Neural progenitor cell (in vitro differentiated cells): ENCODE results near the gene CD2AP. TPM values are rescaled to one million over a fixed set of nuclear protein-coding genes. Genes with fewer than 3 reads are reported as not detected.

Source experiments
- DNase-seq: peaks from one replicate; pipeline ENCODE4 v3.0.0-alpha.2; 2016; ENCODE audit warnings: low spot score
- H2AFZ ChIP-seq: fragments of 200-600 bp; sonication (generic); replicated peaks from 2 replicates; pipeline ENCODE4 v1.6.1; 2016; ENCODE audit warnings: antibody characterized with exemption
- H3F3A ChIP-seq: fragments of 200-600 bp; sonication (generic); 2 replicates; pipeline ENCODE4 v1.6.1; 2016; ENCODE audit warnings: antibody characterized with exemption, low read depth
- H3K27ac ChIP-seq: fragments of 200-600 bp; sonication (generic); 2 replicates; pipeline ENCODE4 v1.5.1; 2016; ENCODE audit warnings: mild to moderate bottlenecking
- H3K27me3 ChIP-seq: fragments of 200-600 bp; sonication (generic); 2 replicates; pipeline ENCODE4 v1.6.1; 2016; ENCODE audit warnings: mild to moderate bottlenecking, moderate library complexity
- H3K36me3 ChIP-seq: fragments of 200-600 bp; sonication (generic); 2 replicates; pipeline ENCODE4 v1.5.1; 2016
- H3K4me1 ChIP-seq: fragments of 200-600 bp; sonication (generic); 2 replicates; pipeline ENCODE4 v1.6.1; 2016; ENCODE audit warnings: mixed run types
- H3K4me2 ChIP-seq: fragments of 200-600 bp; sonication (generic); 2 replicates; pipeline ENCODE4 v1.6.1; 2016
- H3K4me3 ChIP-seq: fragments of 200-600 bp; sonication (generic); 2 replicates; pipeline ENCODE4 v1.5.1; 2016
- H3K79me2 ChIP-seq: fragments of 200-600 bp; sonication (generic); 2 replicates; pipeline ENCODE4 v1.6.1; 2016; ENCODE audit warnings: low read depth
- H3K9ac ChIP-seq: fragments of 200-600 bp; sonication (generic); 2 replicates; pipeline ENCODE4 v1.6.1; 2016
- H3K9me3 ChIP-seq: fragments of 200-600 bp; sonication (generic); 2 replicates; pipeline ENCODE4 v1.5.1; 2016; ENCODE audit warnings: low read depth
- H4K20me1 ChIP-seq: fragments of 200-600 bp; sonication (generic); 2 replicates; pipeline ENCODE4 v1.6.1; 2016; ENCODE audit warnings: low read depth
- H3K27ac Mint-ChIP-seq: 3 replicates; pipeline ENCODE4 v1.8.0; 2021; ENCODE audit warnings: mixed read lengths
- H3K27me3 Mint-ChIP-seq: 2 replicates; pipeline ENCODE4 v1.8.0; 2022; ENCODE audit warnings: low read depth, mild to moderate bottlenecking, inconsistent platforms, moderate library complexity, mixed read lengths; ENCODE audit not compliant: insufficient read depth
- H3K36me3 Mint-ChIP-seq: 3 replicates; pipeline ENCODE4 v1.8.0; 2021; ENCODE audit warnings: mixed read lengths
- H3K4me1 Mint-ChIP-seq: 3 replicates; pipeline ENCODE4 v1.8.0; 2021; ENCODE audit warnings: mixed read lengths
- H3K4me3 Mint-ChIP-seq: 3 replicates; pipeline ENCODE4 v1.8.0; 2021; ENCODE audit warnings: mild to moderate bottlenecking, moderate library complexity, mixed read lengths
- H3K9me3 Mint-ChIP-seq: 3 replicates; pipeline ENCODE4 v1.8.0; 2020; ENCODE audit warnings: mixed read lengths
- EZH2 ChIP-seq: fragments of 200-600 bp; sonication (generic); IDR thresholded peaks from 2 replicates; pipeline ENCODE4 v1.6.1; 2017; ENCODE audit warnings: antibody characterized with exemption, mild to moderate bottlenecking, moderate library complexity
- EZH2phosphoT487 ChIP-seq: fragments of 200-600 bp; sonication (generic); IDR thresholded peaks from 2 replicates; pipeline ENCODE4 v1.6.1; 2017; ENCODE audit warnings: antibody characterized with exemption
- total RNA-seq: library from RNA; depleted of rRNA; stranded (reverse); fragments of >200 nt; gene quantifications from 2 replicates; pipeline ENCODE4 v1.2.3, GENCODE V29; 2015; ENCODE audit warnings: low replicate concordance
- TF ChIP-seq, protein P1 (sequence below): fragments of 200-600 bp; sonication (generic); IDR thresholded peaks from 2 replicates; pipeline ENCODE4 v1.5.1; 2017; ENCODE audit warnings: antibody characterized with exemption, mild to moderate bottlenecking

CD2AP gene, protein sequence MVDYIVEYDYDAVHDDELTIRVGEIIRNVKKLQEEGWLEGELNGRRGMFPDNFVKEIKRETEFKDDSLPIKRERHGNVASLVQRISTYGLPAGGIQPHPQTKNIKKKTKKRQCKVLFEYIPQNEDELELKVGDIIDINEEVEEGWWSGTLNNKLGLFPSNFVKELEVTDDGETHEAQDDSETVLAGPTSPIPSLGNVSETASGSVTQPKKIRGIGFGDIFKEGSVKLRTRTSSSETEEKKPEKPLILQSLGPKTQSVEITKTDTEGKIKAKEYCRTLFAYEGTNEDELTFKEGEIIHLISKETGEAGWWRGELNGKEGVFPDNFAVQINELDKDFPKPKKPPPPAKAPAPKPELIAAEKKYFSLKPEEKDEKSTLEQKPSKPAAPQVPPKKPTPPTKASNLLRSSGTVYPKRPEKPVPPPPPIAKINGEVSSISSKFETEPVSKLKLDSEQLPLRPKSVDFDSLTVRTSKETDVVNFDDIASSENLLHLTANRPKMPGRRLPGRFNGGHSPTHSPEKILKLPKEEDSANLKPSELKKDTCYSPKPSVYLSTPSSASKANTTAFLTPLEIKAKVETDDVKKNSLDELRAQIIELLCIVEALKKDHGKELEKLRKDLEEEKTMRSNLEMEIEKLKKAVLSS
- 32.7 and 55.3 TPM in 2 replicates for total RNA-seq

DNA sequence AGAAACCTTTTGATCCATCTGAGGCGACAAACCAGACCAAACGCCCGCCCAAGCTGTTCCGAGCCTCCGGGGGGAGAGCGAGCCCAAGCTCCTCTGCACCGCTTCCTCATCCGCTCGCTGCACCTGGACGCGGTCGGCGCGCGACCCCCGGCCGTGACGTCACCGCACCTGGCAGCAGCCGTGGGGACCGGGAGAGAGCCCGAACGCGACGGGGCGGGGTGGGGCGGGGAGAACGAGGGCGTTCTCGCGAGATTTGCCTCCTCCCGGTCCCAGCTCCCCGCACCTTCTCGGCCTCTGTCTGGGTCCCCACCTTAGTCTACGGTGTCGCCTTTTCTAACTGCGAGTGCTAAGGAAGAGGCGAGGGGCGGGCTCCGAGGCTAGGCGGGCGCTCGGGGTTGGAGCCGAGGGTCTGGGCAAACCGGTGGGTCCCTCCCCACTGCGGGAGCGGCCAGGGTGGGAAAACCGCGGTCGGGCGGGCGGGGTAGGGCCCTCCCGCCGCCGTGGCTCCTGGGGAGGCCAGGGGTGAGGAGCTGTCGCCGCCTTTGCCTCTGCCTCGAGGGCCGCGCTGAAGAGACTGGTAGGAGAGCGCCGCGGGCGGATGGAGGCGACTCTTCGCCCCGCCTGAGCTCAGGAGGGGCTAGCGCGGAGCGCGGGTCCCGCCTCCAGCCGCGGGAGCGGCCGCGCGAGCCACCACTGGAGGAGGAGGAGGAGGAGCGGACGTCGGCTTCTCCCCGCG, at the start of gene CD2AP:
CD2AP (plus strand) TSS at position 293 of the 736 bp plus-strand sequence. CDS start 456 bp downstream, outside the sequence.
- H3K9me3 ChIP-seq: no peaks in the 10 kb centered on the region
- H4K20me1 ChIP-seq: peaks cover 33% of the 10 kb centered on the region
- DNase-seq: peak; percentile 96
- H3K27me3 Mint-ChIP-seq: peaks cover 2% of the 10 kb centered on the region
- H3K4me3 Mint-ChIP-seq: peak within 1 kb of the TSS; percentile 98
- H3K9me3 Mint-ChIP-seq: no peaks in the 10 kb centered on the region
- H3F3A ChIP-seq: peaks cover 26% of the 10 kb centered on the region
- no peaks in the 10 kb centered on the region for H3K36me3 Mint-ChIP-seq
- peaks cover 27% of the 10 kb centered on the region for H3K4me1 ChIP-seq
- TF ChIP-seq, protein P1, sequence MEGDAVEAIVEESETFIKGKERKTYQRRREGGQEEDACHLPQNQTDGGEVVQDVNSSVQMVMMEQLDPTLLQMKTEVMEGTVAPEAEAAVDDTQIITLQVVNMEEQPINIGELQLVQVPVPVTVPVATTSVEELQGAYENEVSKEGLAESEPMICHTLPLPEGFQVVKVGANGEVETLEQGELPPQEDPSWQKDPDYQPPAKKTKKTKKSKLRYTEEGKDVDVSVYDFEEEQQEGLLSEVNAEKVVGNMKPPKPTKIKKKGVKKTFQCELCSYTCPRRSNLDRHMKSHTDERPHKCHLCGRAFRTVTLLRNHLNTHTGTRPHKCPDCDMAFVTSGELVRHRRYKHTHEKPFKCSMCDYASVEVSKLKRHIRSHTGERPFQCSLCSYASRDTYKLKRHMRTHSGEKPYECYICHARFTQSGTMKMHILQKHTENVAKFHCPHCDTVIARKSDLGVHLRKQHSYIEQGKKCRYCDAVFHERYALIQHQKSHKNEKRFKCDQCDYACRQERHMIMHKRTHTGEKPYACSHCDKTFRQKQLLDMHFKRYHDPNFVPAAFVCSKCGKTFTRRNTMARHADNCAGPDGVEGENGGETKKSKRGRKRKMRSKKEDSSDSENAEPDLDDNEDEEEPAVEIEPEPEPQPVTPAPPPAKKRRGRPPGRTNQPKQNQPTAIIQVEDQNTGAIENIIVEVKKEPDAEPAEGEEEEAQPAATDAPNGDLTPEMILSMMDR: peak; percentile 23
- no peak for TF ChIP-seq EZH2phosphoT487
- peaks cover 46% of the 10 kb centered on the region for H3K79me2 ChIP-seq
- H3K36me3 ChIP-seq: no peaks in the 10 kb centered on the region
- H2AFZ ChIP-seq: peak within 1 kb of the TSS; percentile 92
- H3K27ac Mint-ChIP-seq: peak within 1 kb of the TSS; percentile 97
- H3K4me2 ChIP-seq: peak within 1 kb of the TSS; percentile 96
- no peaks in the 10 kb centered on the region for H3K27me3 ChIP-seq
- H3K4me3 ChIP-seq: peak within 1 kb of the TSS; percentile 97
- H3K4me1 Mint-ChIP-seq: peaks cover 16% of the 10 kb centered on the region
- H3K9ac ChIP-seq: peak within 1 kb of the TSS; percentile 80
- H3K27ac ChIP-seq: peak within 1 kb of the TSS; percentile 98

DNA sequence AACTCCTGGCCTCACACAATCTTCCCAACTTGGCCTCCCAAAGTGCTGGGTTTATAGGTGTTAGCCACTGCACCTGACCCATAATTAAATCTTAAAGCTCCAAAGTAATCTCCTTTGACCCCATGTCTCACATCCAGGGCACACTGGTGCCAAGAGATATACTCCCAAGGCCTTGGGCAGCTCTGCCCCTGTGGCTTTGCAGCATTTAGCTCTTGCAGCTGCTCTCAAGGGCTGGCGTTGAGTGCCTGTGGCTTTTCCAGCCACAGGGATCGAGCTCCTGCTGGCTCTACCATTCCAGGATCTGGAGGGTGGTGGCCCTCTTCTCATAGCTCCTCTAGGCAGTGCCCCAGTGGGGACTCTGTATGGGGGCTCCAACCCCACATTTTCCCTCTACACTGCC, 49.3 kb upstream of the CD2AP start:
- H2AFZ ChIP-seq: no peak overlapping the region
- no peak overlapping the region for H3K9ac ChIP-seq
- TF ChIP-seq EZH2phosphoT487: no peak
- no peak for TF ChIP-seq EZH2
- TF ChIP-seq, protein P1: no peak
- Mint-ChIP-seq H3K36me3 (no peaks in the 10 kb centered on the region), H3K9me3 (peaks cover 4% of the 10 kb centered on the region), H3K27ac (no peak overlapping the region), H3K4me3 (no peak overlapping the region), H3K4me1 (no peaks in the 10 kb centered on the region), H3K27me3 (no peaks in the 10 kb centered on the region)
- no peaks in the 10 kb centered on the region for H3K36me3 ChIP-seq
- DNase-seq: no peak
- H3K79me2 ChIP-seq: no peaks in the 10 kb centered on the region
- H3K4me3 ChIP-seq: no peak overlapping the region
- H3K27ac ChIP-seq: no peak overlapping the region
- no peaks in the 10 kb centered on the region for H4K20me1 ChIP-seq
- no peaks in the 10 kb centered on the region for H3K27me3 ChIP-seq
- no peak overlapping the region for H3K4me2 ChIP-seq
- H3K9me3 ChIP-seq: peaks cover 4% of the 10 kb centered on the region
- no peaks in the 10 kb centered on the region for H3F3A ChIP-seq
- H3K4me1 ChIP-seq: no peaks in the 10 kb centered on the region

GRCh38 chr6:47428746-47429664, 48.6 kb upstream of the CD2AP start:
- no peak overlapping the region for H3K27ac Mint-ChIP-seq

More at GRCh38 chr6:47428746-47429664, 48.6 kb upstream of the CD2AP start:
- Mint-ChIP-seq H3K9me3 (peaks cover 4% of the 10 kb centered on the region), H3K27me3 (no peaks in the 10 kb centered on the region), H3K4me1 (no peaks in the 10 kb centered on the region), H3K4me3 (no peak overlapping the region), H3K36me3 (no peaks in the 10 kb centered on the region)
- no peaks in the 10 kb centered on the region for H3K27me3 ChIP-seq
- H3K79me2 ChIP-seq: no peaks in the 10 kb centered on the region
- no peak for DNase-seq
- peaks cover 4% of the 10 kb centered on the region for H3K9me3 ChIP-seq
- no peak overlapping the region for H3K4me3 ChIP-seq
- no peaks in the 10 kb centered on the region for H3F3A ChIP-seq
- no peak overlapping the region for H3K4me2 ChIP-seq
- no peaks in the 10 kb centered on the region for H4K20me1 ChIP-seq
- H3K9ac ChIP-seq: no peak overlapping the region
- H3K4me1 ChIP-seq: no peaks in the 10 kb centered on the region
- H3K27ac ChIP-seq: no peak overlapping the region
- no peak overlapping the region for H2AFZ ChIP-seq
- TF ChIP-seq EZH2phosphoT487: no peak
- TF ChIP-seq, protein P1: no peak
- no peak for TF ChIP-seq EZH2
- H3K36me3 ChIP-seq: no peaks in the 10 kb centered on the region
